Osteoblast (primary cell): ENCODE measurements around the gene CDH4. TPM values are rescaled to one million over a fixed set of nuclear protein-coding genes. Genes with fewer than 3 reads are reported as not detected.

Source experiments
- DNase-seq: peaks from one replicate; pipeline ENCODE4 v3.0.0; 2011; ENCODE audit warnings: low spot score, mixed read lengths; ENCODE audit not compliant: insufficient read length; ENCODE audit errors: missing footprints
- H2AFZ ChIP-seq: 2 replicates; pipeline ENCODE4 v1.6.0; 2011; ENCODE audit warnings: mild to moderate bottlenecking, low read length
- H3K27ac ChIP-seq: 2 replicates; pipeline ENCODE4 v1.5.1; 2011; ENCODE audit warnings: mild to moderate bottlenecking, low read depth, low read length, moderate library complexity
- H3K27me3 ChIP-seq: 2 replicates; pipeline ENCODE4 v1.6.0; 2012; ENCODE audit warnings: mild to moderate bottlenecking, control low read depth, inconsistent platforms, low read length, moderate library complexity; ENCODE audit not compliant: insufficient read depth
- H3K36me3 ChIP-seq: 2 replicates; pipeline ENCODE4 v1.5.1; 2011; ENCODE audit warnings: mild to moderate bottlenecking, low read length, control low read depth, moderate library complexity; ENCODE audit not compliant: insufficient read depth
- H3K4me1 ChIP-seq: 2 replicates; pipeline ENCODE4 v1.5.1; 2011; ENCODE audit warnings: mild to moderate bottlenecking, low read length, control low read depth, moderate library complexity; ENCODE audit not compliant: insufficient read depth
- H3K4me2 ChIP-seq: 2 replicates; pipeline ENCODE4 v1.6.0; 2011; ENCODE audit warnings: mild to moderate bottlenecking, low read length; ENCODE audit not compliant: insufficient read depth
- H3K4me3 ChIP-seq: fragments of 200-600 bp; sonication (generic); 3 replicates; pipeline ENCODE4 v1.5.1; 2012; ENCODE audit warnings: mild to moderate bottlenecking, low read length, inconsistent platforms; ENCODE audit not compliant: insufficient read depth
- H3K79me2 ChIP-seq: 2 replicates; pipeline ENCODE4 v1.6.0; 2012; ENCODE audit warnings: mild to moderate bottlenecking, low read length, control low read depth, inconsistent platforms; ENCODE audit not compliant: insufficient read depth
- H3K9me3 ChIP-seq: 2 replicates; pipeline ENCODE4 v1.5.1; 2011; ENCODE audit warnings: low read depth, low read length, control low read depth
- H4K20me1 ChIP-seq: 2 replicates; pipeline ENCODE4 v1.6.0; 2012; ENCODE audit warnings: mild to moderate bottlenecking, low read length, control low read depth; ENCODE audit not compliant: insufficient read depth
- CTCF ChIP-seq: IDR thresholded peaks from 2 replicates; pipeline ENCODE4 v1.5.1; 2011; ENCODE audit warnings: mild to moderate bottlenecking, low read depth, low read length, moderate library complexity; ENCODE audit errors: extremely low read depth
- total RNA-seq: library from RNA; depleted of rRNA; stranded (reverse); fragments of >200 nt; gene quantifications from 2 replicates; pipeline ENCODE4 v1.2.3, GENCODE V29; 2012

Gene CDH4
- total RNA-seq, 1 donor, result 1.1 TPM

GRCh38 chr20:61839223-61839911, 587.3 kb downstream of the CDH4 start:
- Histone ChIP-seq H3K4me3 (no peak overlapping the region), H3K79me2 (no peaks in the 10 kb centered on the region), H4K20me1 (no peaks in the 10 kb centered on the region), H3K4me1 (no peaks in the 10 kb centered on the region), H2AFZ (no peak overlapping the region), H3K36me3 (no peaks in the 10 kb centered on the region), H3K27me3 (no peaks in the 10 kb centered on the region), H3K4me2 (no peak overlapping the region), H3K9me3 (no peaks in the 10 kb centered on the region), H3K27ac (no peak overlapping the region)
- peak; percentile 27 for DNase-seq
- no peak for TF ChIP-seq CTCF

GRCh38 chr20:61839912-61840778, 588.1 kb downstream of the CDH4 start:
- H3K36me3 ChIP-seq, result no peaks in the 10 kb centered on the region
- H3K79me2 ChIP-seq, result no peaks in the 10 kb centered on the region
- H3K9me3 ChIP-seq, result no peaks in the 10 kb centered on the region
- H3K4me2 ChIP-seq, result no peak overlapping the region
- H4K20me1 ChIP-seq, result no peaks in the 10 kb centered on the region
- H3K27ac ChIP-seq, result no peak overlapping the region
- no peaks in the 10 kb centered on the region for H3K4me1 ChIP-seq
- no peaks in the 10 kb centered on the region for H3K27me3 ChIP-seq
- DNase-seq, result peak; percentile 61
- no peak overlapping the region for H2AFZ ChIP-seq
- TF ChIP-seq CTCF, result no peak
- no peak overlapping the region for H3K4me3 ChIP-seq

GRCh38 chr20:61840779-61841455, 588.9 kb downstream of the CDH4 start:
- H4K20me1 ChIP-seq, result no peaks in the 10 kb centered on the region
- no peak overlapping the region for H3K4me3 ChIP-seq
- no peak overlapping the region for H3K4me2 ChIP-seq
- no peaks in the 10 kb centered on the region for H3K4me1 ChIP-seq
- H3K27me3 ChIP-seq, result no peaks in the 10 kb centered on the region
- H3K36me3 ChIP-seq, result no peaks in the 10 kb centered on the region
- TF ChIP-seq CTCF, result no peak
- H3K9me3 ChIP-seq, result no peaks in the 10 kb centered on the region
- no peaks in the 10 kb centered on the region for H3K79me2 ChIP-seq
- DNase-seq, result peak; percentile 26
- no peak overlapping the region for H2AFZ ChIP-seq
- no peak overlapping the region for H3K27ac ChIP-seq
